Prostate gland (tissue), 2 donors: ENCODE measurements around the gene SUPV3L1.

ENCODE experiments used
- CTCF ChIP-seq, 4 experiments: fragments of 200-600 bp in 2 of 4; fragments of 450-650 bp in 2 of 4; sonication (generic) in 2 of 4; IDR thresholded peaks; 1 replicate in 3 of 4; 2 replicates in 1 of 4; pipeline ENCODE4 v1.5.1; 2016 to 2019; ENCODE audit warnings: antibody characterized with exemption in 4 of 4, mild to moderate bottlenecking in 2 of 4, moderate library complexity in 2 of 4
- POLR2A ChIP-seq: fragments of 450-650 bp; IDR thresholded peaks from one replicate; pipeline ENCODE4 v1.6.1; 2016; ENCODE audit warnings: antibody characterized with exemption, mild to moderate bottlenecking

DNA sequence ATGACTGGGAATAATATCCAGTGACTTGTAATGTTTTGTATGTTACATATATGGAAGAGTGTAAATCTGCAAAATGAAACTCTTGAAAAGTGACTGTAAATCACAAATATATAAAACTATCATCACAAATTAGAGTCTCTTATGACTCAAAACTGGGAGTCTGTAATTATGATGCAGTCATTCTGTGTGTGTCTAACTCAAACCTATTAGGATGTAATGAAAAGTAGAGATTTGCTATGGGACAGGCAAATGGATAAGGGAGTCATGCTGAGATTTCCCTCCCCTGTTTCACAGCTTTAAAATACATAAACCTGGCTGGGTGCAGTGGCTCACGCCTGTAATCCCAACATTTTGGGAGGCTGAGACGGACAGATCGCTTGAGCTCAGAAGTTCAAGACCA, 31.5 kb downstream of the SUPV3L1 start:
- no peak for TF ChIP-seq CTCF (IDR thresholded peaks at IDR 0.05)
- no peak for TF ChIP-seq POLR2A
